K562 (cell line): ENCODE measurements around the gene TBX1. TPM values are rescaled to one million over a fixed set of nuclear protein-coding genes. Genes with fewer than 3 reads are reported as not detected.

ENCODE experiments used
- CBFB ChIP-seq: sonication (generic); formaldehyde crosslinking; IDR thresholded peaks from 2 replicates; pipeline ENCODE4 v1.4.0; 2020; ENCODE audit warnings: mild to moderate bottlenecking, missing genetic modification reagents
- ETV6 ChIP-seq, 3 experiments: fragments of 150-350 bp in 1 of 3; sonication (generic) in 1 of 3; formaldehyde crosslinking in 1 of 3; IDR thresholded peaks; 2 replicates each; pipeline versions ENCODE4 v1.6.1 to v1.8.0; 2014 to 2022; ENCODE audit warnings: borderline replicate concordance in 2 of 3, low read depth in 2 of 3, antibody characterized with exemption in 1 of 3, low read length in 1 of 3, mild to moderate bottlenecking in 1 of 3, missing genetic modification reagents in 1 of 3
- HDAC2 ChIP-seq: fragments of 450-650 bp; IDR thresholded peaks from 2 replicates; pipeline ENCODE4 v1.6.1; 2016; ENCODE audit warnings: mild to moderate bottlenecking
- HMG20B ChIP-seq: fragments of 250-450 bp; sonication (Bioruptor Pico); IDR thresholded peaks from 2 replicates; pipeline ENCODE4 v1.5.0; 2021; ENCODE audit warnings: mild to moderate bottlenecking
- KDM2B ChIP-seq: fragments of 250-450 bp; sonication (Bioruptor Pico); IDR thresholded peaks from 2 replicates; pipeline ENCODE4 v1.8.0; 2021; ENCODE audit warnings: mild to moderate bottlenecking, moderate library complexity
- KDM5B ChIP-seq: fragments of 200-600 bp; sonication (generic); IDR thresholded peaks from 2 replicates; pipeline ENCODE4 v1.6.1; 2012; ENCODE audit warnings: low read depth, mild to moderate bottlenecking, moderate library complexity, low read length, control low read depth, inconsistent platforms; ENCODE audit not compliant: insufficient replicate concordance
- MYBL2 ChIP-seq, 2 experiments: fragments of 450-650 bp in 1 of 2; sonication (generic) in 1 of 2; formaldehyde crosslinking in 1 of 2; IDR thresholded peaks; 2 replicates each; pipeline versions ENCODE4 v1.6.1 to v1.8.1; 2017 to 2022; ENCODE audit warnings: borderline replicate concordance in 1 of 2, inconsistent platforms in 1 of 2, low read depth in 1 of 2, mild to moderate bottlenecking in 1 of 2, missing genetic modification reagents in 1 of 2, moderate library complexity in 1 of 2
- PHF8 ChIP-seq: fragments of 200-600 bp; sonication (generic); IDR thresholded peaks from 2 replicates; pipeline ENCODE4 v1.6.1; 2012; ENCODE audit warnings: mixed run types, mild to moderate bottlenecking, inconsistent platforms, low read length, moderate library complexity, borderline replicate concordance
- SLC30A9 ChIP-seq: fragments of 250-450 bp; sonication (Bioruptor Pico); IDR thresholded peaks from 2 replicates; pipeline ENCODE4 v1.8.0; 2022; ENCODE audit warnings: mild to moderate bottlenecking, moderate library complexity
- ZNF23 ChIP-seq: fragments of 250-450 bp; sonication (Bioruptor Pico); IDR thresholded peaks from 2 replicates; pipeline ENCODE4 v1.4.0; 2020; ENCODE audit warnings: mild to moderate bottlenecking
- polyA plus RNA-seq, 8 experiments: library from polyadenylated mRNA; depleted of rRNA in 4 of 8; stranded (reverse) in 5 of 8; unstranded in 3 of 8; fragments of >200 nt; fragmentation: Nextera tagmentation in 2 of 8; fragmentation: Illumina TruSeq in 1 of 8; extraction: Ambion mirVana in 2 of 8; extraction: Trizol in 1 of 8; gene quantifications; 2 replicates each; pipeline versions ENCODE4 v1.2.1 to v1.2.3, GENCODE V29; 2011 to 2014; ENCODE audit warnings: inconsistent platforms in 1 of 8, missing spikeins in 1 of 8
- total RNA-seq, 7 experiments: library from RNA; depleted of rRNA in 6 of 7; stranded (reverse); fragments of >200 nt in 6 of 7; fragmentation: Illumina TruSeq in 2 of 7; extraction: Trizol in 2 of 7; gene quantifications; 2 replicates each; pipeline versions ENCODE4 v1.2.1 to v1.2.3, GENCODE V29; 2011 to 2021; ENCODE audit warnings: low replicate concordance in 1 of 7
- TF ChIP-seq, protein P1 (sequence below): sonication (generic); formaldehyde crosslinking; IDR thresholded peaks from 2 replicates; pipeline ENCODE4 v1.8.1; 2022; ENCODE audit warnings: missing genetic modification reagents
- TF ChIP-seq, protein P2 (sequence below), 2 experiments: IDR thresholded peaks; 2 replicates each; pipeline ENCODE4 v1.6.1; 2011; ENCODE audit warnings: borderline replicate concordance in 1 of 2, control low read depth in 1 of 2, low read depth in 1 of 2, low read length in 1 of 2, mild to moderate bottlenecking in 1 of 2, mixed read lengths in 1 of 2, moderate library complexity in 1 of 2; ENCODE audit not compliant: insufficient read depth in 1 of 2, insufficient read length in 1 of 2, poor library complexity in 1 of 2, severe bottlenecking in 1 of 2; ENCODE audit errors: extremely low read depth in 1 of 2
- TF ChIP-seq, protein P3 (sequence below): fragments of 150-350 bp; IDR thresholded peaks from 2 replicates; pipeline ENCODE4 v1.6.1; 2014; ENCODE audit warnings: low read depth, mild to moderate bottlenecking, low read length, borderline replicate concordance
- TF ChIP-seq, protein P4 (sequence below), 2 experiments: fragments of 450-650 bp; IDR thresholded peaks; 2 replicates each; pipeline ENCODE4 v1.6.1; 2018; ENCODE audit warnings: mild to moderate bottlenecking in 2 of 2, low read depth in 1 of 2; ENCODE audit not compliant: partially characterized antibody in 2 of 2

The TBX1 gene
- total and polyA plus RNA-seq, 9 of the 15 experiments (the other 6 are each of a cell fraction or from before 2014, with no cell fraction given): 0.07 to 35.0 (median 3.9) TPM

DNA sequence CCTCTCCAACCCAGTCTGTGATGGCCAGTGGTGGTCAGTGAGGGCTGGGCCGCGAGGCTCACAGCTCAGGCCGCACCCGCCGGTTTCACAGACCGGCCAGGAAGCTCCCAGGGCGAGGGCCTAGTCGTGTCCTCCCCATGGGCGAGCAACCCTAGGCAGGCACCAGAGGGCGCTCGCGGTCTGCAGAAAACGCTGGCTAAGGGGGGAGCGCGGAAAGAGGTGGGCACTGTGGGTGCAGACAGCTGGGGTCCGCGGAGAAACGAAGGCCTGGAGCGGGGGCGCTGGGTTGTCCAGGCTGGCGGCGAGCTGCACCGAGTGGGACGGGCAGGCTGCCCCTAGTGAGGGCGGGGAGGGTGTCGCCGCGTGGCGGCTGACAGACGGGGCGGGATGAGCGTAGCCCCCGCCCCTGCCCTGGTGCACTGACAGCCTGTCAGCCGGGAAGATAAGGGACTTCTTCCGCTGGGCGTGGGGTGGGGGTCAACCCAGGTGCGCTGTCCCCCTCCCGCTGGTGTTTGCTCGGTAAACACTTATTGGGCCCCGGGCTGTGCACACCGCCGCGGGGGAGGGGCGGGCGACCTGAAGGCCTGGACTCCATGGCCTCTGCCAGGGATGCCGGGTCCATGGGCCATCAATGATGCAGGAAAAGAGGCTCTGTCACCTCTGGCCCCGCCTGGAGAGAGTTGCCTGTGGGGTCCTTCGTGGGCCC, 29.8 kb upstream of the TBX1 start (continued):
- TF ChIP-seq KDM5B (peak; percentile 54), CBFB (CRISPR knock-in tag) (no peak), SLC30A9 (CRISPR knock-in tag) (no peak), ETV6 (IDR thresholded peaks at IDR 0.05; ENCODE audit: borderline replicate concordance in 1 of 2, low read depth in 2 of 2, low read length in 1 of 2) (peak in 1 of 2 experiments; percentile 13; a peak in 1 of 4 replicates), ETV6 (CRISPR knock-in tag; IDR thresholded peaks at IDR 0.05; ENCODE audit: borderline replicate concordance) (no peak), KDM2B (0 out of 2 replicates have a peak, but pooled peaks have one; percentile 40), MYBL2 (IDR thresholded peaks at IDR 0.05; ENCODE audit: low read depth) (no peak), MYBL2 (CRISPR knock-in tag; IDR thresholded peaks at IDR 0.05; ENCODE audit: borderline replicate concordance) (no peak), HMG20B (CRISPR knock-in tag) (no peak), HDAC2 (peak; percentile 97), ZNF23 (CRISPR knock-in tag) (no peak), PHF8 (peak; percentile 77; the same call in 1 of the 2 replicates)
- TF ChIP-seq, protein P1, sequence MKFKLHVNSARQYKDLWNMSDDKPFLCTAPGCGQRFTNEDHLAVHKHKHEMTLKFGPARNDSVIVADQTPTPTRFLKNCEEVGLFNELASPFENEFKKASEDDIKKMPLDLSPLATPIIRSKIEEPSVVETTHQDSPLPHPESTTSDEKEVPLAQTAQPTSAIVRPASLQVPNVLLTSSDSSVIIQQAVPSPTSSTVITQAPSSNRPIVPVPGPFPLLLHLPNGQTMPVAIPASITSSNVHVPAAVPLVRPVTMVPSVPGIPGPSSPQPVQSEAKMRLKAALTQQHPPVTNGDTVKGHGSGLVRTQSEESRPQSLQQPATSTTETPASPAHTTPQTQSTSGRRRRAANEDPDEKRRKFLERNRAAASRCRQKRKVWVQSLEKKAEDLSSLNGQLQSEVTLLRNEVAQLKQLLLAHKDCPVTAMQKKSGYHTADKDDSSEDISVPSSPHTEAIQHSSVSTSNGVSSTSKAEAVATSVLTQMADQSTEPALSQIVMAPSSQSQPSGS: no peak
- TF ChIP-seq, protein P2, sequence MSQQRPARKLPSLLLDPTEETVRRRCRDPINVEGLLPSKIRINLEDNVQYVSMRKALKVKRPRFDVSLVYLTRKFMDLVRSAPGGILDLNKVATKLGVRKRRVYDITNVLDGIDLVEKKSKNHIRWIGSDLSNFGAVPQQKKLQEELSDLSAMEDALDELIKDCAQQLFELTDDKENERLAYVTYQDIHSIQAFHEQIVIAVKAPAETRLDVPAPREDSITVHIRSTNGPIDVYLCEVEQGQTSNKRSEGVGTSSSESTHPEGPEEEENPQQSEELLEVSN (IDR thresholded peaks at IDR 0.05; ENCODE audit: borderline replicate concordance in 1 of 2, extremely low read depth in 1 of 2, insufficient read depth in 1 of 2, insufficient read length in 1 of 2, low read depth in 1 of 2, low read length in 1 of 2, poor library complexity in 1 of 2, severe bottlenecking in 1 of 2): peak; percentile 80 to 88
- TF ChIP-seq, protein P3, sequence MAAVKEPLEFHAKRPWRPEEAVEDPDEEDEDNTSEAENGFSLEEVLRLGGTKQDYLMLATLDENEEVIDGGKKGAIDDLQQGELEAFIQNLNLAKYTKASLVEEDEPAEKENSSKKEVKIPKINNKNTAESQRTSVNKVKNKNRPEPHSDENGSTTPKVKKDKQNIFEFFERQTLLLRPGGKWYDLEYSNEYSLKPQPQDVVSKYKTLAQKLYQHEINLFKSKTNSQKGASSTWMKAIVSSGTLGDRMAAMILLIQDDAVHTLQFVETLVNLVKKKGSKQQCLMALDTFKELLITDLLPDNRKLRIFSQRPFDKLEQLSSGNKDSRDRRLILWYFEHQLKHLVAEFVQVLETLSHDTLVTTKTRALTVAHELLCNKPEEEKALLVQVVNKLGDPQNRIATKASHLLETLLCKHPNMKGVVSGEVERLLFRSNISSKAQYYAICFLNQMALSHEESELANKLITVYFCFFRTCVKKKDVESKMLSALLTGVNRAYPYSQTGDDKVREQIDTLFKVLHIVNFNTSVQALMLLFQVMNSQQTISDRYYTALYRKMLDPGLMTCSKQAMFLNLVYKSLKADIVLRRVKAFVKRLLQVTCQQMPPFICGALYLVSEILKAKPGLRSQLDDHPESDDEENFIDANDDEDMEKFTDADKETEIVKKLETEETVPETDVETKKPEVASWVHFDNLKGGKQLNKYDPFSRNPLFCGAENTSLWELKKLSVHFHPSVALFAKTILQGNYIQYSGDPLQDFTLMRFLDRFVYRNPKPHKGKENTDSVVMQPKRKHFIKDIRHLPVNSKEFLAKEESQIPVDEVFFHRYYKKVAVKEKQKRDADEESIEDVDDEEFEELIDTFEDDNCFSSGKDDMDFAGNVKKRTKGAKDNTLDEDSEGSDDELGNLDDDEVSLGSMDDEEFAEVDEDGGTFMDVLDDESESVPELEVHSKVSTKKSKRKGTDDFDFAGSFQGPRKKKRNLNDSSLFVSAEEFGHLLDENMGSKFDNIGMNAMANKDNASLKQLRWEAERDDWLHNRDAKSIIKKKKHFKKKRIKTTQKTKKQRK: no peak
- TF ChIP-seq, protein P4, sequence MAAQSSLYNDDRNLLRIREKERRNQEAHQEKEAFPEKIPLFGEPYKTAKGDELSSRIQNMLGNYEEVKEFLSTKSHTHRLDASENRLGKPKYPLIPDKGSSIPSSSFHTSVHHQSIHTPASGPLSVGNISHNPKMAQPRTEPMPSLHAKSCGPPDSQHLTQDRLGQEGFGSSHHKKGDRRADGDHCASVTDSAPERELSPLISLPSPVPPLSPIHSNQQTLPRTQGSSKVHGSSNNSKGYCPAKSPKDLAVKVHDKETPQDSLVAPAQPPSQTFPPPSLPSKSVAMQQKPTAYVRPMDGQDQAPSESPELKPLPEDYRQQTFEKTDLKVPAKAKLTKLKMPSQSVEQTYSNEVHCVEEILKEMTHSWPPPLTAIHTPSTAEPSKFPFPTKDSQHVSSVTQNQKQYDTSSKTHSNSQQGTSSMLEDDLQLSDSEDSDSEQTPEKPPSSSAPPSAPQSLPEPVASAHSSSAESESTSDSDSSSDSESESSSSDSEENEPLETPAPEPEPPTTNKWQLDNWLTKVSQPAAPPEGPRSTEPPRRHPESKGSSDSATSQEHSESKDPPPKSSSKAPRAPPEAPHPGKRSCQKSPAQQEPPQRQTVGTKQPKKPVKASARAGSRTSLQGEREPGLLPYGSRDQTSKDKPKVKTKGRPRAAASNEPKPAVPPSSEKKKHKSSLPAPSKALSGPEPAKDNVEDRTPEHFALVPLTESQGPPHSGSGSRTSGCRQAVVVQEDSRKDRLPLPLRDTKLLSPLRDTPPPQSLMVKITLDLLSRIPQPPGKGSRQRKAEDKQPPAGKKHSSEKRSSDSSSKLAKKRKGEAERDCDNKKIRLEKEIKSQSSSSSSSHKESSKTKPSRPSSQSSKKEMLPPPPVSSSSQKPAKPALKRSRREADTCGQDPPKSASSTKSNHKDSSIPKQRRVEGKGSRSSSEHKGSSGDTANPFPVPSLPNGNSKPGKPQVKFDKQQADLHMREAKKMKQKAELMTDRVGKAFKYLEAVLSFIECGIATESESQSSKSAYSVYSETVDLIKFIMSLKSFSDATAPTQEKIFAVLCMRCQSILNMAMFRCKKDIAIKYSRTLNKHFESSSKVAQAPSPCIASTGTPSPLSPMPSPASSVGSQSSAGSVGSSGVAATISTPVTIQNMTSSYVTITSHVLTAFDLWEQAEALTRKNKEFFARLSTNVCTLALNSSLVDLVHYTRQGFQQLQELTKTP (IDR thresholded peaks at IDR 0.05; ENCODE audit: low read depth in 1 of 2, partially characterized antibody in 2 of 2): peak in 1 of 2 experiments; percentile 44
